ENCODE results near the gene NMNAT3. TPM values are rescaled to one million over a fixed set of nuclear protein-coding genes. Genes with fewer than 3 reads are reported as not detected.

The NMNAT3 gene
- total RNA-seq, 2 donors from 2014 or later, result 6.4 to 9.5 TPM

DNA sequence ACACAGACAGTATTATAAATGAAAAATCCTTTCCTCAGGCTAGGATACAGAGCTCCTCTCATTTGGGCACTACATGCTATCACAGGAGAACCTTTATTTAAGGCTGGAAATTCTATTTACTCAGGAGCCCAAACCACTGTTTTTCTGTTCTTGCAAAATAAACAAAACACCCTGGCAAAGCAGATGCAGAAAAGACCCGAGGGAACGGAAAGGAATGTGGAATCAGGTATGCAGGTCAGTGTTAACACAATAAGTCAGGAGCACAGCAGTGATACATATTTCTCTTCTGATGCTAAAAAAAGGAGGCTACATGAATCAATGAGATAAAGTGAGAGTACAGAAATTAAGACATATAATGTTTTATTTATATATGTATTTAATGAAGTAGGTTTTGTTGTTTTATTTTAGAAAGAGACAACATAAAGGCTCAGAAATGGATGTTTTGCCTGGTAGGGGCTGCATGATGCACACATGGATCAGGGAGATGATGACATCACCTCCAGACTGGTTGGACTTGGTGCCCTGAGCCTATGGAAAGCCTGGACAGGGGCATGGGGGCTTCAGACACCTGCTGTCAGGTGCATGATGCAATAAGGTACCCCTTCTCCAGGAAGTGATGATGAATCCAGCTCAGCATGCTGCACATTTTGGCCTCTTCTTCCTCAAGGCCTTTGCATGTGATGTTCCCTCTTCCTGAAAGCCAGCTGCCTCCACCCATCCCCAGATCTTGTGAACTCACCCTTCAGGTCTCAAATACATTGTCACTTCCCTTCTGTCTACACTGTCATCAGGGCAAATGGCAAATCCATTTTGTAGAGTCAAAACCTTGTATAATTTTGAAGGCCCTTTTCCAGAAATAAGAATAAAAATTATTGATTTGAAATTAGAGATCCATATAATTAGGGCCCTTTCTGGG, 119.2 kb downstream of the NMNAT3 start:
- H3K36me3 Mint-ChIP-seq (ENCODE audit: insufficient read depth in 2 of 2), result no peaks in the 10 kb centered on the region
- DNase-seq (no peak), ATAC-seq (replicated peaks in 1 of 2) (no peak)
- no peak overlapping the region for H3K27ac Mint-ChIP-seq
- H3K4me1 Mint-ChIP-seq (ENCODE audit: low read depth), result no peaks in the 10 kb centered on the region
- H3K9me3 Mint-ChIP-seq, result no peaks in the 10 kb centered on the region
- H3K27me3 Mint-ChIP-seq (ENCODE audit: low read depth), result no peaks in the 10 kb centered on the region
- no peak overlapping the region for H3K4me3 Mint-ChIP-seq

DNA sequence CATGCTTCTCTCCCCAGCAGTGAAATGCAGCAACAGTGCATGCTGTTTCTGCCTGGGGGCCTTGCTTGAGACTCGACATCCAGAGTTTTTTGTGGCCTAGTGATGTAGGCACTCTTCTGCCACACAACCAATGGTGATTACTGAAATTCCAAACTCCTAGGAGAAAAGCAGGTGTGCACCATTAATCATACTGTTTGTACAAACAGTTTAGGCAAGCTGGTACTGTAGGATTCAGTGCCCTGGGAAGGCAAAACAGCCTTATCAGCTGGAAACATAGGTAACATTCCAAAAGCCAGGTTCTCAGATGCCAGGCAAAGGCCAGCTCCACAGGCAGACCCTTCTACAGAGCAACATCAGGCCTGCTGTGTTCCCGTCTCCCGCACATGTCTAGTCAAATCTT, 120.7 kb downstream of the NMNAT3 start:
- Mint-ChIP-seq H3K27me3 (ENCODE audit: low read depth) (no peaks in the 10 kb centered on the region), H3K27ac (no peak overlapping the region), H3K4me1 (ENCODE audit: low read depth) (no peaks in the 10 kb centered on the region), H3K4me3 (no peak overlapping the region), H3K36me3 (ENCODE audit: insufficient read depth in 2 of 2) (no peaks in the 10 kb centered on the region), H3K9me3 (no peaks in the 10 kb centered on the region)
- no peak for DNase-seq
- ATAC-seq (replicated peaks in 1 of 2), result no peak

DNA sequence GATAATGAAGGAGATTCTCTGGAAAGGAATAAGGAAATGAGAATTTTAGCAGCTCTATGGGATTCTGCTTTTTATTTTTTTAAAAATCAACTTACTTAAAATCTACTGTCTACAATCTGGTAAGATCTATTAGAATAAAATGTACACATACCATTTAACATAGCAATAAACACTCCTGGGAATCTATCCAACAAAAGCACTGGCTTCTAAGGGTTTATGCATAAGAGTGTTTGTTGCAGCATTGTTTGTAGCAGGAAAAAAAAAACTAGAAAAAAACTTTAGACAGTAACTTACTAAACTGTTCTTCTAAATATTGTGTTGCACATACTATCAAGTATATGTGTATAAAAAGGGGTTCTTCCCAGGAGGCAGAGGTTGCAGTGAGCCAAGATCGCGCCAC, 122.5 kb downstream of the NMNAT3 start:
- ATAC-seq (replicated peaks in 1 of 2), result no peak

DNA sequence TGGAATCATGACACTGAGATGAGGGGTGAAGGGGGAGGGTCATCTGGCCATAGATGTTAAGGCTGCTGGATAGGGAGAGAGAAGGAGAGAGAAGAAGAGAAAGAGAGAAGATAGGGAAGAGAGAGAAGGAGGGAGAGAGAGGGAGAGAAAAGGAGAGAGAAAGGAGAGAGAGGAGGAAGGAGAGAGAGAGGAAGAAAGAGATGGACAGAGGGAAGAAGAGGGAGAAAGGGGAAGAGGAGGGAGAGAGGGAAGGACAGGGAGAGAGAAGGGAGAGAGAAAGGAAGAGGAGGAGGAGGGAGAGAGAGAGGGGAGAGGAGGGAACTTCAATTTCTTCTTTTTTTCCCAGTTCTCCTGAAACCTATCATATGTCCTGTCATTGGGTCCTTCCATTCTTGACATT, 123.1 kb downstream of the NMNAT3 start:
- Mint-ChIP-seq H3K4me1 (ENCODE audit: low read depth) (no peaks in the 10 kb centered on the region), H3K4me3 (no peak overlapping the region)

More for the DNA sequence above, 122.5 kb downstream of the NMNAT3 start:
- Mint-ChIP-seq H3K36me3 (ENCODE audit: insufficient read depth in 2 of 2) (no peaks in the 10 kb centered on the region), H3K4me1 (ENCODE audit: low read depth) (no peaks in the 10 kb centered on the region), H3K9me3 (no peaks in the 10 kb centered on the region), H3K4me3 (no peak overlapping the region), H3K27ac (no peak overlapping the region), H3K27me3 (ENCODE audit: low read depth) (no peaks in the 10 kb centered on the region)
- DNase-seq, result no peak

DNA sequence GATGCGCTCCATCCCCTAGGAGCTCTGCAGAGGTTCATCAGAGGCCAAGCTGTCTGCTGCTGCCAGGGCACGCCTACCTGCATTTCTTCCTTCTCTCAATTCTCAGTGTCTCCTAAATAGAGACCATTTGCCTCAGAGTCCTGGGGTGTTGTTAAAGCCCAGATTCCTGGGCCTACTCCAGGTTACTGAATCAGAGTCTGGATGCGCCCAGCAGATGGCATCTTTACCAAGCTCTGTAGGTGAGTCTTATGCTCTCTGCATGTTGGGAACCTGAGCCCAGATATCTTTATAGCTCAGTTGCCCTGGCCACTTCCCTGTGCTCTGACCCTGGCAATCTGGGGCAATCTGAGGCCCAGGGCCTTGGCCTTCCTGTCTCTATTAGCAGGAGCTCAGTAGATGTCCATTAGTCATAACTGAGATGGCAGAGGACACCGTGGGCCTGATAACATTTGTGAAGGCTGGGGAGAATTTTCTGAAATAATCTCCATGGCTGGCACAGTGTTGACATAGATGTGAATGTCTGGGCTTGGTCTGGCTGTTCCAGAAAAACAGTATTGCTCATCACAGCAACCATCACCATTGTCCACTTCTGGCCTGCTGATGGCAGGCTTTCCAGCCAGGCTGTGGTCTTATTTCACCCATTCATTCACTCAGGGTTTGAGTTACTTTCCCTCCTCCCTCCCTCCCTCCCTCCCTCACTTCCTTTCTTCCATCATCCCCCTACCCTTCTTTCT, 125.0 kb downstream of the NMNAT3 start:
- peaks cover 15% of the 10 kb centered on the region for H3K27me3 Mint-ChIP-seq (ENCODE audit: low read depth)
- no peak overlapping the region for H3K4me3 Mint-ChIP-seq
- H3K27ac Mint-ChIP-seq, result no peak overlapping the region

More for the DNA sequence above, 123.1 kb downstream of the NMNAT3 start:
- Mint-ChIP-seq H3K36me3 (ENCODE audit: insufficient read depth in 2 of 2) (no peaks in the 10 kb centered on the region), H3K27me3 (ENCODE audit: low read depth) (peaks cover 5% of the 10 kb centered on the region), H3K27ac (no peak overlapping the region), H3K9me3 (no peaks in the 10 kb centered on the region)
- no peak for DNase-seq
- ATAC-seq (replicated peaks in 1 of 2), result no peak

DNA sequence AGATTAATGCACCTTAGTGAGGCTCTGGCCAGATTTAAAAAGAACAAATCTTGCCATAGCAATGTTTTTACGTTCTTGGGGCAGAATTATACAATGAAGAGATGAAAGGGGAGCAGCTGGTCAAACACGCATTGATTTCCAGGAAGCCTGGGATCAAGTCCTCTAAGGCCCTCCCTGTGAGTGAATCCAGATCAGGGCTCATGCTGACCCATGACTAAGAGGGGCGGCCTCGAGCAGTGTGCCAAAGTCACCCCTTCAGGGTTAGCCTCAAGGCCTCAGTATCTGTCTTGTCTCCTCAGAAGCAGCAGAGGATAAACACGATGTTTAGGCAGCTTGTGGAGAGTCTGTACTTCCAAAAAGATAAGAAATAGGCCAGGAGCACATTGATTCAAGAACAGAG, 129.0 kb downstream of the NMNAT3 start:
- Mint-ChIP-seq H3K27me3 (ENCODE audit: low read depth) (peaks cover 18% of the 10 kb centered on the region), H3K36me3 (ENCODE audit: insufficient read depth in 2 of 2) (no peaks in the 10 kb centered on the region), H3K9me3 (no peaks in the 10 kb centered on the region), H3K4me1 (ENCODE audit: low read depth) (no peaks in the 10 kb centered on the region), H3K4me3 (no peak overlapping the region), H3K27ac (no peak overlapping the region)
- ATAC-seq (replicated peaks in 1 of 2), result no peak
- DNase-seq, result no peak

More for the DNA sequence above, 125.0 kb downstream of the NMNAT3 start:
- H3K9me3 Mint-ChIP-seq, result no peaks in the 10 kb centered on the region
- ATAC-seq (replicated peaks in 1 of 2) (no peak), DNase-seq (no peak)
- H3K36me3 Mint-ChIP-seq (ENCODE audit: insufficient read depth in 2 of 2), result no peaks in the 10 kb centered on the region
- H3K4me1 Mint-ChIP-seq (ENCODE audit: low read depth), result no peaks in the 10 kb centered on the region

DNA sequence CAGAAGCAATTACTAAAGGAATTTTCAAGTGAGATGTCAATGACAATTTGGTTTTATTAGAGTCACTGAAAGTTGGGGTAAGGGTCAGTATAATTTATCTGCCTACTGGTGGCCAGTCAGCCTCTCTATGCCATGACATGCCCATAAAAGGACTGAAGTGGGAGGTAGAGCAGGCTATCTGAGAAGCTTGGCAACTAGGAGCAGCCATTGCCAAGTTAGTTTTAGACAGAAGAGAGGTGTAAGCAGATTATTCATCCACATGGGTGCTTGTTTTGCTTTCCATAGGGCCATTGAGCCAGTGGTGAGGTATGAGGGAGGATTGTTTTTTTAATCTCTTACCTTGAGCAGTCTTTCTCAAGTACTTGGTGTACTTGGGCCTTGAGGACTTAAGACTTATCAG, 130.1 kb downstream of the NMNAT3 start:
- no peak for ATAC-seq (replicated peaks in 1 of 2)
- H3K27ac Mint-ChIP-seq, result no peak overlapping the region

DNA sequence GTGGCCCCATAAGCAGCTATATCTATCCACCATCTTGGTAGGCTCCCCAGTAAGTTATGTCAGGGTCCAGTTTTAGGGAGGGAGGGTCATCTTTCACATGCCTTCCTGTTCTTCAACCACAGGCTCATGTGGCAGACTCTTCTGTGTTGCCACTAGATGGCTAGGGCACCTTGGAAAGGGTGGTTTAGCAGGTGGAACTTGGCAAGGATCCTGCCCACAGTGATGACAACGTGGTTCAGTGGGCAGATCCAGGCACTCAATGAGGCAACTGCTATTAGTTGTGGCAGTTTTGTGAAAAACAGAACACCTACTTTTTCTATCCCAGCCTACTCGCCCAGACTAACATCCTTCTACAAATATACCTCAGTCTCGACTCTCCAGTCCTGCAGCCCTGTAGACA, 131.0 kb downstream of the NMNAT3 start:
- Mint-ChIP-seq H3K27ac (no peak overlapping the region), H3K4me3 (no peak overlapping the region), H3K9me3 (no peaks in the 10 kb centered on the region), H3K36me3 (ENCODE audit: insufficient read depth in 2 of 2) (no peaks in the 10 kb centered on the region), H3K27me3 (ENCODE audit: low read depth) (peaks cover 29% of the 10 kb centered on the region), H3K4me1 (ENCODE audit: low read depth) (no peaks in the 10 kb centered on the region)
- ATAC-seq (replicated peaks in 1 of 2), result no peak
- DNase-seq, result no peak

More for the DNA sequence above, 130.1 kb downstream of the NMNAT3 start:
- Mint-ChIP-seq H3K4me1 (ENCODE audit: low read depth) (no peaks in the 10 kb centered on the region), H3K36me3 (ENCODE audit: insufficient read depth in 2 of 2) (no peaks in the 10 kb centered on the region), H3K4me3 (no peak overlapping the region), H3K27me3 (ENCODE audit: low read depth) (peaks cover 20% of the 10 kb centered on the region), H3K9me3 (no peaks in the 10 kb centered on the region)
- DNase-seq, result no peak

DNA sequence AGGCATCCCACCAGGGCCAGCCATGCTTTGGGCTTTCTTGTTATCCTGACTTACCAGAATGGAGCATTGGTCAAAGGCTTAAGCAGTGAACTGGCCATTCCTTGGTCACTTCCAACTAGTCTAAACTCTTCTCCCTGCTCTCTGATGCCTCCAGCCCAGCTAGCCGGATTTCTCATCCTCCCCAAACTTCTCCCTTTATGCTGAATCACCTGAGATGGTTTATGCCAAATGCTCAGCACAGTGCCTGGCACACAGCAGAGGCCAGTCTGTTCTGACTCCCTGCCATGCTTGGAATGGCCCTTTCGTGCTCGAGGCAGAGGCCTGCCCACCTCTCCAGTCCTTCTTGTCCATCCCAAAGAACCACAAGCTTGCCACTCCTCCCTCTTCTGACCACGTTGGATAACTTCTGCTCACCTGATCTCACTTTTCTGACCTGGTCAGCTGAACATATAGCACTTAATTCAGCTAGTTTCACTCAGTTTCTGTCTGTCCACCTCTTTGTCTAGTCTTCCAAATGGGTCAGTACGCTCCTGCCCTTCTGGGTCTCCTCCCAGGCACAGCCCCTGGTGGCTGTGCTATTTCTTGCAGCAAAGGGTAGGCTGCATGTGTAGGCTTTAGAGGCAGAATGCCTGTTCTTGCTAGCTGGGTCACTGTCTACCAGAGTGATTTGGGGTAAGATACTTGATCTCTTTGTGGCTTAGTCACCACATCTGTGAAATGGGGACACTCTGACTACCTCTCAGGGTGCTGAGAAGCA, 136.1 kb downstream of the NMNAT3 start:
- ATAC-seq (replicated peaks in 1 of 2) (no peak), DNase-seq (no peak)
- Mint-ChIP-seq H3K9me3 (no peaks in the 10 kb centered on the region), H3K4me3 (no peak overlapping the region), H3K27ac (no peak overlapping the region), H3K36me3 (ENCODE audit: insufficient read depth in 2 of 2) (no peaks in the 10 kb centered on the region), H3K27me3 (ENCODE audit: low read depth) (peaks cover 55% of the 10 kb centered on the region), H3K4me1 (ENCODE audit: low read depth) (peaks cover 22% of the 10 kb centered on the region)

DNA sequence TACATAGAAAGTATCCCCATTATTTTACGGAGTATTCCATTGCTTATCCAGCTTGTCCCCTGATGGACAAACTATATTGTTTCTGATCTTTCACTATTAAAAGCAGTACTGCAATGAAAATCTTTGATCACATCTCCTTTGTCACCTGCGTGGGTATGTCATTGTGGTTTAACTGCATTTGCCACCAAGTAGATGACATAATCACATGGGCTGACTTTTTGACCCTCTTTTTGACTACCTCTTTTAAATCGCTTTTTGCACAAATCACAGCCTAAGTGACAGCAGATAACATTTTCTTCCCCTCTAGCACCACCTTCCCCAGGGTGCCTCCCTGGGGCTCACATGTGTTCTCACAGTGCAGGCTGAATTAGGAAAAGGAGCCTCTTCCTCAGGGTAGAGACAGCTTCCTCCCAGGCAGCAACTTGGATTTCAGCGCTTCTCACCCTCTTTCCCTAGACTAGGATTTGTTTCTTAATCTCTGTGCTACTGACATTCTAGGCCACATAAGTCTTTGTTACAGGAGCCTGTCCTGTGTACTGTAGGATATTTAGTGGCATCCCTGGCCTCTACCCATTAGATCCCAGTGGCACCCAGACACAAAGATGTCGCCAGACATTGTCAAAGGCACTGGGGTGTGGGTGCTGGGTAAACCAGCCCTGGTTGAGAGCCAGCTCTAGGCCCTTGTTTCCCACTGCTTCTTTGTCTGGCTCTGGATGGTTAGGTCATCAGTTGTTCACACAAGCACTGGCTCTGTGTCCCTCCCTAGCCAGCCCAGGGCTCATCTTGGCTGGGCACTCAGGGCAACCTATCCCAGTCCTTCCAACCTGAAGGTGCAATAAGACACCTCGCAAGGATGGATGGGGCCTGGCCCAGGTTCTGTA, 136.9 kb downstream of the NMNAT3 start:
- DNase-seq (no peak), ATAC-seq (replicated peaks in 1 of 2) (no peak)
- H3K4me3 Mint-ChIP-seq, result peak overlapping the region; percentile 36 to 50
- H3K9me3 Mint-ChIP-seq, result no peaks in the 10 kb centered on the region
- H3K27ac Mint-ChIP-seq, result no peak overlapping the region
- no peaks in the 10 kb centered on the region for H3K36me3 Mint-ChIP-seq (ENCODE audit: insufficient read depth in 2 of 2)
- H3K4me1 Mint-ChIP-seq (ENCODE audit: low read depth), result peaks cover 22% of the 10 kb centered on the region
- peaks cover 57% of the 10 kb centered on the region for H3K27me3 Mint-ChIP-seq (ENCODE audit: low read depth)

DNA sequence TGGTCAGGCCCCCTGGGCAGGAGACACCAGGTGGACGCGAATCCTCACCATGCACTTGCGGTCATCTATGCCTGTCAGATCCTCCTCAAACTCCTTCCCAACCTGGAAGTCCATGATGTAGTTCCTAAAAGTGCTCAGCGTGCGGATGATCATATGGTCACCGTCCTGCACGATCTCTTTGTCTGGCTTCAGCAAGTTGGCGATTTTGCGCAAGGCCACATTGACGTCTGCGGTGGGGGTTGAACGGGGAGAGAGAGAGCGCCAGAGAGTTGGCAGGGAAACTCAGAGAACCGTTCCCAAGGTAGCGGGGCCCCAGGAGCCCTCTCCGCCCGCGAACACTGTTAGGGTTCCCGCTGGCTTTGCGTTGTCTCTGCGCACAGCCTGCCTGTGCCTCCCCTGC, 139.0 kb downstream of the NMNAT3 start:
- H3K4me1 Mint-ChIP-seq (ENCODE audit: low read depth), result peaks cover 22% of the 10 kb centered on the region
- H3K27ac Mint-ChIP-seq, result no peak overlapping the region
- DNase-seq (no peak), ATAC-seq (replicated peaks in 1 of 2) (no peak)
- H3K4me3 Mint-ChIP-seq, result peak overlapping the region; percentile 64 to 76
- no peaks in the 10 kb centered on the region for H3K36me3 Mint-ChIP-seq (ENCODE audit: insufficient read depth in 2 of 2)
- no peaks in the 10 kb centered on the region for H3K9me3 Mint-ChIP-seq
- peaks cover 63% of the 10 kb centered on the region for H3K27me3 Mint-ChIP-seq (ENCODE audit: low read depth)
